HG03460 (cell line): ENCODE data around the gene SLC12A8.

ENCODE experiments used
- ATAC-seq: cut with Tn5 transposase; IDR thresholded peaks from one replicate; pipeline ENCODE4 v1.9.1; 2021; ENCODE audit not compliant: unreplicated experiment

Gene SLC12A8

DNA sequence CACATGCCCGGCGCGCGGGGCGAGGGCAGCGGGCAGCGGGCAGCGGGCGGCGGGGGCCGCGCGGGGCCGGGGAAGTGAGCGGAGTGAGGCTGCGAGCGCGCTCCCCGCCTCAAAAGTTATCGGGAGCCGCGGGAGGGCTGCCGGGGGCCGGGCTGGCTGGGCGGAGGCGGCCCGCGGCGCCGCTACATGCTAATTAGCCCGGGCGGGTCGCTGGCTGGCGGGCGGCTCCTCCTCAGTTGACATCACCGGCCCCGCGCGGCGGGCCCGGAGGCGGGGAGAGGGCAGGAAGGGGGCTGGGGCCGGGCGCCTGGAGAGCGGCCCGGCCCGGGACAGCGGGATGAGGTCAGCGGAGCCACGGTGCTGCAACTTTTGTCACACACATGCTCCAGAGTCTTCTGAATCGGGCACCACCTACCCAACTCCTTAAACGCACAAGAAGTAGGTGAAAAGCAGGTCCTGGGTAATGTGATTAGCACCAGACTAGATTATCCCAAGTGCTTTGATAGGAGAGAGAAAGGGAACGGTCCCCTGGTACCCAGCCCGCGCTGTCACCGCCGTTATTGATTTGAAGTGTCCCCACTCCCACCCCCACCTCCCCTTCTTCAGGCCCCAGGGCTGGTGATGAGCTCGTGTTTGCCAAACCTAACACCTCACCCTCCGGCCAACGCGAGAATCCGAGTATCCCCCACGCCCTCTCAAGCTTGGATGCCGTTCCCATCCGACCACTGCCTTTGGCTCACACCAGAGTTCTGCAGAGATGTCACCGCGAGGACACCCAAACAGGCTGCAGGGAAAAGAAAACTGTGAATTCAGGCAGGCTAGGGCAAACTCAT lies 156.4 kb downstream of the SLC12A8 start, which contains the start of gene HEG1:
Gene HEG1, minus strand, starts transcription at position 85 of the 833 bp plus-strand sequence. CDS start 107 bp downstream, outside the sequence.
- peak; percentile 52 for ATAC-seq

DNA sequence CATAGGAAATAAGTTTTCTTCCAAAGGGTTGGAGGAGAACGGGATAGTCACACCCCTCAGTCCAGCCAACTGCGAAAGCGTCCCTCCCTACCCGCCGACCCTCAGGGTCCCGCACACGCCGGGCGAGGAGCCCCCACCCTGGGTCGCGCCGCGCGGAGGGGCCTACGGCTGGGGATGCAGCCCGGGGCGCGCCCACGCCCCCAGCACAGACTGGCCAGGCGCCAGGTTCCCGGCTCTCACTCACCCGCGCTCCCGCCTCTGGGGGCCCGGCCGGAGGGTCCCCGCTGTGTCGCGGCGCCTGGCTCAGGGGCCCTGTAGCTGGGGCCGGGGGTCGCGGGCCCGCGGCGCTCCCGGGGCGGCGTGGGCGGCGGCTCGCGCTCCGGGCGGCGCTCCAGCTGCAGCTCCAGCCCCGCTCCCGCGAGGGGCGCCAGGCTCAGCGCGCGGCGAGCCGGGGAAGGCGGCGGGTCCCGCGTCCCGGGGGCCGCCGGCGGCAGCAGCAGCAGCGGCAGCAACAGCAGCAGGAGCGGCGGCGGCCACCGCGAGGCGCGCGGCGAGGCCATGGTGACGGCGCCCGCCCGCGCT lies 157.1 kb downstream of the SLC12A8 start:
- peak; percentile 7 for ATAC-seq

- no peak for ATAC-seq
Observed at GRCh38 chr3:125054449-125055329, 157.9 kb downstream of the SLC12A8 start.

GRCh38 chr3:125054062-125054448 lies 158.5 kb downstream of the SLC12A8 start:
- no peak for ATAC-seq

GRCh38 chr3:125053304-125053699 lies 159.2 kb downstream of the SLC12A8 start:
- ATAC-seq, result no peak

GRCh38 chr3:125052624-125053303 lies 159.8 kb downstream of the SLC12A8 start:
- no peak for ATAC-seq

DNA sequence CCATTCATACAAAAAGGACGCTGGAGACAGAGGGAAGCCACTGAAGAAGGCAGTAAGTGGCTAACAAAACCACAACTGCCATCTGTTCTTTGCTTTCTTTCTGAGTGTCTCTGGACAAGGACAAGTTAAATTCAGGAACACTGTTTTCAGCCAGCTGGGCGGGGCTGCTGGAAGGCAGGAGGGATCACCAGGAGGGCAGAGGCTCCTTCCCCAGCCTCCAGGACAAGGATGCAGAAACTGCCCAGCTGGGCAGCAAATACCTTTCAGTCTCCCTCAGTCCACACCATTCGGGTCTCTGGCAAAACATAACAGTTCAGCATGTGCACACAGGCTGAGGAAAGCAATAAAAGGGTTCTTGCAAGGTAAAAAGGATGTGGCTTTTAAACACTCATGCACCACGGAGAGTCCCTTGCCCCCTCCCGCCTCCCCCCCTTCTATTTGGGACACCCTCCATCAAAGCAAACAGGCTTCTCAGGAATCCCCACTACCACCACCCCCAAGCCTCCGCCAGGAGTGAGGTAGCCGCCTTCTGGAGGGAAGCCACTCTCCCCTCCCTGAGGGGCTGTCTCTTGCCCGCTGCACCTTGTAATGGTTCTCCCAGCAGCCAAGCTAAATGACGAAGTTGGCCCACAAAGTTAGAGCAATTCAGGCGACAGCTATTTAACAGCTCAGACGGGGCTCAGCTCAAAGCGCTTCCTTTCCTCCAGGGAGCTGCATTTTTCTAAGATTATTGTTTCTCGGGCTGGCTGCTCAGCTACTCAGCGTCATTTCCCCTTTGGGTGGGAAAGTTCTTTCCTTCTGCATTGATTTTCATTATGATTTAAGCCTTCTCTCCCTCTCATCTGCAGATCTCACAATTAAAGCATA lies 160.6 kb downstream of the SLC12A8 start:
- peak; percentile 26 for ATAC-seq

GRCh38 chr3:125051205-125051604 lies 161.3 kb downstream of the SLC12A8 start:
- no peak for ATAC-seq

DNA sequence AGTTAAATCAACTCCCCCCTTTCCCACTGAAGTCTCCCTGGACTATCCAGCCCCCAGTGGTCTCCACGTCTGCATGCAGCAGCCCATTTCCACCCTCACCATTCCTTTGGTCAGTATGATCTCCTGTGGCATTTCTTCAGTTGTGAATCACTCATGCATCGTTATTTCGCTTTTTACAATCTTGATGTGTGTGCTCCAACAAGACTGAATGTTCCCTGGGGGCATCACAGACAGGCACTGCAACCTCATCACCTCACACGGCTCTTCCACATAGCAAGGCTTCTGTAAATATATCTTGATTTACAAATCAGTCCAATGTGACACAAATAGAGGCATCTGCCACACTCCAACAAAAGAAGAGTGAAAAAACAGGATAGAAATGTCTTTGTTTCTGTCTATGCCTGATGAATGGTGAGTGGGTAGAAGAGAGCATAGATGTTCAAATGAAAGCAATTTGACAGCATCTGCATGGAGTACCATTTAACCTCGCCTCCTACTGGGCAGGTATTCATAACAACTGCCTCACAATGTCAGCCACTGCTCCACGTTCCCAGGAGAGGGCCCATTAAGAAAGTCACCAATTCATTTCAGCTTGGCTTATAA lies 162.0 kb downstream of the SLC12A8 start:
- ATAC-seq, result no peak

DNA sequence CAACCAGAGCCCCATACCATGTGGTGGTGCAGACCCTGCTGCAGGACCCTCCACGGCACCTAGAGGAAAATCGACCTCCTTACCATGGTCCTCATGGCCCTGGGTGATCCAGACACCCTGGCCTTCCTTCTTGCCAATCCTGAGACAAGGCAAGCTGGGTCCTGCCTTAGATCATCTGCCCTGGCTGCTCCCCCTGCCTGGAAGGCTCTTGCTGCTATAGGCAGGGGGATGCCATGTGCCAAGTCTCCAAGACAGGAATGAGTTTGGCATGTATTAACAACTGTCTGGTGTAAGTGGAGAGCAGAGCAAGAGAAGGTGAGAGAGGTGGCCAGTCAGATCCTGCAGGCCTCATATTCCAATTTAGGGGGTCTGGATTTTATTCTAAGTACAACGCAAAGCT lies 164.3 kb downstream of the SLC12A8 start:
- no peak for ATAC-seq

- ATAC-seq, result no peak
Observed at GRCh38 chr3:125045965-125046364, 166.6 kb downstream of the SLC12A8 start.

GRCh38 chr3:125045194-125045593 lies 167.4 kb downstream of the SLC12A8 start:
- no peak for ATAC-seq

GRCh38 chr3:125043599-125044151 lies 168.9 kb downstream of the SLC12A8 start:
- no peak for ATAC-seq

DNA sequence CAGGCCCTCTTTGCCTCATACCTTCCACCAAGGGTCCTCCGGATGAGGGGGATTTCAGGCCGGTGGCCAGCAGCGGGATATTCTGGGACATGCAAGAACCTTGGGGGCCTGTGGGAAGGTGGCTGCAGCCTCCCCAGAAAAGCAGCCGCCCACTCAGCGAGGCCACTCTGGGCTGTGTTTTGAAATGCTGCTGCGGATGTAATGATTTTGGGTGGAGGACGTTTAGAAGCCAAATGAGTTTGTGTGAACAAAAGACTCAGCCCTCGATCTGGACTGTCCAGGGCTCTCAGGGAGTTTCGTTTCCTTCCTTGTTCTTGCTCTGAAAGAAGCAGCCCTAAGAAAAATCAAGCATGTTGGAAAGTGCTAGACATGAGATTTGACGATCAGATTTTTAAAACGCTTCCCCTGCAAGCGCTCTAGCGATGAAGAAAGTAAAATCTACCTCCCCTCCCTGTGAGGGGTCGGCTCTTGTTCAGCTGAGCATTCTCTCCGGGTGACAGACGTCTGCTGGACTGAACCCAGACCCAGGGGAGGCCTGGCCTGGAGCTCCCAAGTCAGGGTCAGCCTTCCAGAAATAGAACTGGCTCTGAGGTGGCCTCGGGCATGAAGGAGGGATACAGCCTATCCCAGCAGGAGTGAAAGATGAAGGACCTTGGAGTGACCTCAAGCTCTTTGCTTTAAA lies 169.7 kb downstream of the SLC12A8 start:
- ATAC-seq, result no peak

DNA sequence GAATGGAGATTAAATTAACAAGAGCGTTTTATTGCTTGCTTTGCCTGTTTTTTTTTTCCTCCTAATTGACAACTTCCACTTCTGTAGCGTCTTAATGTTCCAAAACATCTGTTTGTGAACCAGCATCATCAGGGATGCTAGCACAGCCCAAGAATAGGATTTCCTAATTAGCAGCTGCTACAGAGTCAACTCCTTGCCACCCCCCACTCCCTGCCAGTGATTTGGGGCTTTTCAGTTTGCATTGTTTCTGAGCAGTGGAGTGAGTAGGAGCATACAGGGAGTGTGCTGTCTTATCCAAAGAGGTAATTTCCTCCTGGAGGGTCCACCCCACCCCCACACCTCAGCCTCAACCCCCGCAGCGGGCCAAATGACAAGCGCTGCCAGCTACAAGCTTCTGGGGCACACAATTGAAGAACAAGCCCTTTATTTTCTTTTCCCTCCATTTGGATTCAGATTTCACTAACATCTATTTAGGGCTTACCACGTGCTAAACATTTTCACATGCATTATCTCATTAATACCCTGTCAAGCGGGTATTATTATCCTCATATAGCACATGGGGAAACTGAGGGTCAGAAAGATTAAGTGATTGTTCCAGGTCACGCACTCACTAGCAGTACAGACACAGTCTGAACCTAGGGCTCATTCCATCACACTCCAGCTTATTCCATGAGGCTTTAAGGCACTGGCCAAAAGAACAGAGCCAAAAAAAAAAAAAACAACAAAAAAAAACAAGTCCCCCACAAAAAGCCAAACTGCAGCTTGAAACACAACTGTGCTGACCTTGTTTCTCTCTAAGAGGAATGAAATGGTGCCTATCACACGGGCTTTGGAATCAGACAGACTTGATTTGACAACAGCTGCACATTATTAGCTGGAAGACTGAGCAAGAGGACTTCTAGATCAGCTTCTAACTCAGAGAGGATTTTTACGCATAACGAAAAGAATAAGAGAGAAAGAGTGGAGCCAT lies 173.1 kb downstream of the SLC12A8 start:
- no peak for ATAC-seq

DNA sequence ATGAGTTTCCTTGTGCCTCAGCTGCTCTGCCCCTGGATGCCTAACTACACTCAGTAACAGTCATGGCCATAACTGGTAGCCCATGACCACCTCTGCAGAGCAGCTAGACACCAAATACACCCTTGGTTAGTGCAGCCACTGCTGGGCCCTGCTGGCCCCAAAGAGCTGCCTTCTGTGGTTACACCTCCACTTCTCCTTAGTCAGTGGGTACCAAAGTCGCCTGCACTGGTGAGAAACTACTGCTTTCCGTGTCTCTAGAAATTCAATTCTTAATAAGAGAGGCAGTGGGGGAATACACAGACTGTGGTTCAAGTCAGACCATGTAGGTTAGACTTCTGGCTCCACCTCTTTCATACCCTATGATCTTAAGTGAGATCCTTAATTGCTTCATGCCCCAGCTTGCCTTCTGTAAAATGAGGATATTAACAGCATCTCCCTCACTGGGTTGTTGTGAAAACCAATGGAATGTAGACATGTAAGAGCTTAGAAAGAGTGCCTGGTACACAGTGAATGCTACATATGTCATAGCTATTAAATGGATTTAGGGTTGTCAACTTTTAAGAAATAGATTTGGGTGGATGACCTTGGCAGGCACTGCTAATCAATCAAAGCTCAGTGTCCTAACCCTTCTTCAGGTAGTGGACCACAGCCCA lies 174.9 kb downstream of the SLC12A8 start:
- ATAC-seq, result no peak

- peak; percentile 85 for ATAC-seq
Observed at GRCh38 chr3:125035217-125035616, 177.3 kb downstream of the SLC12A8 start.
